ENCODE results near the gene DNAH3.

- no peak for TF ChIP-seq POLR2A (IDR thresholded peaks at IDR 0.05)
- TF ChIP-seq CTCF (IDR thresholded peaks at IDR 0.05 in 8 of 11, conservative IDR thresholded peaks at IDR 0.05 in 3 of 11): no peak
- TF ChIP-seq POLR2AphosphoS5 (IDR thresholded peaks at IDR 0.05): peak in 1 of 3 donors; percentile 47
Measured at GRCh38 chr16:20910781-20911321, 239.8 kb downstream of the DNAH3 start.
